ENCODE measurements around the gene MAN1A1. TPM values are rescaled to one million over a fixed set of nuclear protein-coding genes. Genes with fewer than 3 reads are reported as not detected.

The MAN1A1 gene
- total and polyA plus RNA-seq, 2 of the 4 experiments (the other 2 are of a cell fraction) = 5.9 to 6.4 TPM

- ATAC-seq (ENCODE audit: low read depth) = no peak
- no peaks in the 10 kb centered on the region for H3K79me1 ChIP-seq (ENCODE audit: low read depth in 1 of 2, low read length in 2 of 2)
- intact Hi-C loops (cut with micrococcal nuclease) = no loop called here
- ChIA-PET CTCF (interaction anchor here (0.6 kb wide), 1 partner anchor 28 kb away, joined by 3 read pairs; no protein-coding TSS in a partner anchor), POLR2A (ENCODE audit: unreplicated experiment) (no interaction called here)
- no peak overlapping the region for H2BK120ac ChIP-seq (ENCODE audit: low read depth, low read length)
- in situ Hi-C loops (cut with MboI; ENCODE audit: low sequenced_read_pairs) = no loop called here
- no peak overlapping the region for H3K9ac ChIP-seq (ENCODE audit: low read depth, low read length)
- H3K9me1 ChIP-seq (ENCODE audit: insufficient read depth, low read length) = no peaks in the 10 kb centered on the region
- H2BK5ac ChIP-seq (ENCODE audit: low read depth, low read length, poor library complexity, severe bottlenecking) = no peak overlapping the region
- H2AK5ac ChIP-seq (ENCODE audit: low read depth, low read length) = no peak overlapping the region
- no peak overlapping the region for H3K4me3 ChIP-seq (ENCODE audit: insufficient read depth, low read depth, low read length)
- no peak for DNase-seq
- H3K56ac ChIP-seq (ENCODE audit: extremely low read depth, insufficient read depth, low read length) = no peak overlapping the region
- no peak overlapping the region for H3K18ac ChIP-seq (ENCODE audit: low read depth, low read length)
- no peak overlapping the region for H3K4me2 ChIP-seq (ENCODE audit: low read depth, low read length)
- no peaks in the 10 kb centered on the region for H4K20me1 ChIP-seq (ENCODE audit: insufficient read depth, low read length)
- no peaks in the 10 kb centered on the region for H3K4me1 ChIP-seq (ENCODE audit: control insufficient read depth, insufficient read depth, low read length)
- TF ChIP-seq USF2 (IDR thresholded peaks at IDR 0.05; ENCODE audit: low read depth, low read length) (no peak), FOS (IDR thresholded peaks at IDR 0.05; ENCODE audit: low read depth, low read length) (no peak), NFE2L2 (IDR thresholded peaks at IDR 0.05; ENCODE audit: low read depth, low read length) (no peak), MXI1 (IDR thresholded peaks at IDR 0.05; ENCODE audit: borderline replicate concordance, low read depth, low read length) (no peak), CEBPB (IDR thresholded peaks at IDR 0.05; ENCODE audit: low read depth, low read length) (no peak), ELK1 (IDR thresholded peaks at IDR 0.05; ENCODE audit: borderline replicate concordance, low read depth, low read length) (no peak), RAD21 (IDR thresholded peaks at IDR 0.05; ENCODE audit: low read length) (no peak), CTCF (conservative IDR thresholded peaks at IDR 0.05; ENCODE audit: low read depth, low read length) (no peak), CHD1 (IDR thresholded peaks at IDR 0.05; ENCODE audit: low read depth, low read length) (no peak), MAFK (IDR thresholded peaks at IDR 0.05; ENCODE audit: low read depth, low read length) (no peak), RFX5 (IDR thresholded peaks at IDR 0.05; ENCODE audit: low read depth, low read length) (no peak), BHLHE40 (IDR thresholded peaks at IDR 0.05; ENCODE audit: low read depth, low read length) (no peak), SMC3 (IDR thresholded peaks at IDR 0.05; ENCODE audit: low read depth, low read length) (no peak), POLR2A (IDR thresholded peaks at IDR 0.05; ENCODE audit: low read depth, low read length) (no peak), RCOR1 (IDR thresholded peaks at IDR 0.05; ENCODE audit: insufficient replicate concordance, low read length) (no peak), MAZ (IDR thresholded peaks at IDR 0.05; ENCODE audit: borderline replicate concordance, low read depth, low read length) (no peak)
- BruUV-seq (replicated peaks) = no TSS peak
- H4K91ac ChIP-seq (ENCODE audit: insufficient read depth, low read depth, low read length) = no peak overlapping the region
- no peak overlapping the region for H4K8ac ChIP-seq (ENCODE audit: low read depth in 2 of 2, low read length in 2 of 2)
- H2BK15ac ChIP-seq (ENCODE audit: low read depth, low read length) = no peak overlapping the region
- no peaks in the 10 kb centered on the region for H3K27me3 ChIP-seq (ENCODE audit: control insufficient read depth, insufficient read depth, low read length)
- dilution Hi-C loops (cut with HindIII; ENCODE audit: low sequenced_read_pairs, unreplicated experiment) = no loop called here
- no peaks in the 10 kb centered on the region for H3K9me3 ChIP-seq (ENCODE audit: control insufficient read depth, insufficient read depth, low read length)
- H3K36me3 ChIP-seq (ENCODE audit: control insufficient read depth, insufficient read depth, low read length) = no peaks in the 10 kb centered on the region
- H2AK9ac ChIP-seq (replicated peaks; ENCODE audit: low read depth, low read length, poor library complexity) = no peak overlapping the region
- H3K14ac ChIP-seq (replicated peaks; ENCODE audit: low read depth, low read length) = no peak overlapping the region
- 87% methylated on average over 3 of the region's 6 CpGs; no CpG with 5 or more reads in 1 of the 2 experiments for WGBS, 2 experiments (ENCODE audit: extremely low coverage in 2 of 2, insufficient read length in 1 of 2)
- no peak overlapping the region for H3K27ac ChIP-seq (ENCODE audit: insufficient read depth, low read length)
- no peak overlapping the region for H3K23ac ChIP-seq (ENCODE audit: low read depth, low read length)
- no peak overlapping the region for H3K4ac ChIP-seq (ENCODE audit: low read depth, low read length)
- H2BK20ac ChIP-seq (ENCODE audit: low read depth, low read length) = no peak overlapping the region
- H4K5ac ChIP-seq (ENCODE audit: low read depth, low read length) = no peak overlapping the region
- H2AFZ ChIP-seq (replicated peaks; ENCODE audit: low read length, poor library complexity) = no peak overlapping the region
These were observed 19.4 kb upstream of the MAN1A1 start for GRCh38 chr6:119368921-119369320.
